ENCODE measurements around the gene PITPNC1.

DNA sequence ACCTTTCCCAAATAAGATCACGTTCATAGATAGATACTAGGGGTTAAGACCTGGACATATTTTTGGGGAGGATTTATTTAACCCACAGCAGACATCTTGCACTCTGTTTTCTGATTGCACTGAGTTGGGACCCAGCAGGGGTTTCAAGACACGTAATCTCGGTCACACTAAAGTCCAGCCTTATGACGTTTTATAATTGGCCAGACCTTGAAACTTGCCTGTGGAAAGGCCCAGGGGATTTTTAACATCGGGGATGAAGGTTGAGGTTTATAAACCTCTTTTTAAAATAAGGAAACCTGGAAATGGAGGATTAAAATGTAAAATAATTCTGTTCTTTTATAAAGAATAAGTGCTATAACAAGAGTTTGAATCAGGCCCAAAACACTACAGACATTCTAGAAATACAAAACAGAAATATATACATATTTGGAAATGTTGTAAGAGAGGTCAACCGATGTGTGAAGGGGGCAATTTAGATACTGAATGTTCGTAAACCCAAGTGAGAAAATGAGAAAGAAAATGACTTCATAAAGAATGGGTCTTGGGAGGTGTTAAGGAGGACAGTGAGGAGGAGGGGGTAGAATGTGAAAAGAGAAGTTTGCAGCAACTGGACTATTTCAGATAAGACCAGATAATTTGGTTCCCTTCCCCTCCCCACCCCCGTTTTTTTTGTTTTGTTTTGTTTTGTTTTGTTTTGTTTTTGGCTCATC, 279.6 kb downstream of the PITPNC1 start:
- TF ChIP-seq, protein P1, sequence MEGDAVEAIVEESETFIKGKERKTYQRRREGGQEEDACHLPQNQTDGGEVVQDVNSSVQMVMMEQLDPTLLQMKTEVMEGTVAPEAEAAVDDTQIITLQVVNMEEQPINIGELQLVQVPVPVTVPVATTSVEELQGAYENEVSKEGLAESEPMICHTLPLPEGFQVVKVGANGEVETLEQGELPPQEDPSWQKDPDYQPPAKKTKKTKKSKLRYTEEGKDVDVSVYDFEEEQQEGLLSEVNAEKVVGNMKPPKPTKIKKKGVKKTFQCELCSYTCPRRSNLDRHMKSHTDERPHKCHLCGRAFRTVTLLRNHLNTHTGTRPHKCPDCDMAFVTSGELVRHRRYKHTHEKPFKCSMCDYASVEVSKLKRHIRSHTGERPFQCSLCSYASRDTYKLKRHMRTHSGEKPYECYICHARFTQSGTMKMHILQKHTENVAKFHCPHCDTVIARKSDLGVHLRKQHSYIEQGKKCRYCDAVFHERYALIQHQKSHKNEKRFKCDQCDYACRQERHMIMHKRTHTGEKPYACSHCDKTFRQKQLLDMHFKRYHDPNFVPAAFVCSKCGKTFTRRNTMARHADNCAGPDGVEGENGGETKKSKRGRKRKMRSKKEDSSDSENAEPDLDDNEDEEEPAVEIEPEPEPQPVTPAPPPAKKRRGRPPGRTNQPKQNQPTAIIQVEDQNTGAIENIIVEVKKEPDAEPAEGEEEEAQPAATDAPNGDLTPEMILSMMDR (conservative IDR thresholded peaks at IDR 0.05 in 1 of 2, IDR thresholded peaks at IDR 0.05 in 1 of 2; ENCODE audit: low read depth in 1 of 2, low read length in 2 of 2), result no peak
- no peak for TF ChIP-seq EZH2 (IDR thresholded peaks at IDR 0.05; ENCODE audit: low read length, missing control alignments)

All from fibroblast of lung (primary cell).